ENCODE data around the gene LBHD1. TPM values are rescaled to one million over a fixed set of nuclear protein-coding genes. Genes with fewer than 3 reads are reported as not detected.

Gene LBHD1
- total and polyA plus RNA-seq, 2 of the 13 experiments (the other 11 are each of a cell fraction or from before 2014, with no cell fraction given), result 3.2 to 3.7 TPM

DNA sequence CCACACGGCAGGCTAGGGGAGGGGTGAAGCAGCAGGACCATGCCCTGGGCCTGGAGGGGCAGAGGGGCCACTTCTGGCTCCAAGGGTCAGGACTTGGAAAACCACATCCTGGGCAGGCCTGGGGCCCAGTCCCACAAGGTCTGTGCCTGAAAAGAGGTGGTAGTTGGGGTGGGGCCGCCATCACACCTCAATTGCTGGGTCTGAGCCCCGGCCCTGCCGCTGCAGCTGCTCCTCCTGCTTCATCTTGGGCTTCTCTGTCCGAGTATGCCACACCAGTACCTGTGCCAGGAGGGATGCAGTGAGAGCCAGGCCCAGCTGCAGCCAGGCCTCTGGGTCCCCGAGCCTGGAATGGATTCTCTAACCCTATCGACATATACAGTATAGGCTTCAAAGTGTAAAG lies 56.5 kb downstream of the LBHD1 start:
- ATAC-seq (no peak), FAIRE-seq (no peak)

GRCh38 chr11:62614275-62614674 lies 57.8 kb downstream of the LBHD1 start:
- Histone ChIP-seq H3K4me1 (ENCODE audit: insufficient read depth, low read length) (peaks cover 48% of the 10 kb centered on the region), H3K4me2 (ENCODE audit: low read depth, low read length) (0 out of 2 replicates have a peak overlapping the region, but pooled peaks have one; percentile 4), H3K79me2 (ENCODE audit: insufficient read depth, low read length) (peaks cover 2% of the 10 kb centered on the region), H3K27ac (ENCODE audit: extremely low read length, insufficient read depth, low read length) (peak overlapping the region; percentile 24), H4K20me1 (ENCODE audit: insufficient read depth, low read length) (no peaks in the 10 kb centered on the region), H3K9ac (ENCODE audit: insufficient read depth, low read depth, low read length) (no peak overlapping the region), H2AFZ (ENCODE audit: low read length) (no peak overlapping the region), H3K4me3 (replicated peaks in 1 of 3; ENCODE audit: insufficient read depth in 1 of 3, low read depth in 2 of 3, low read length in 3 of 3) (no peak overlapping the region), H3K27me3 (ENCODE audit: control insufficient read depth in 1 of 2, insufficient read depth in 2 of 2, low read length in 2 of 2) (no peaks in the 10 kb centered on the region; a peak in 1 of 5 replicates), H3K36me3 (replicated peaks in 1 of 2; ENCODE audit: control insufficient read depth in 1 of 2, insufficient read depth in 2 of 2, low read length in 2 of 2) (no peaks in the 10 kb centered on the region), H3K9me3 (ENCODE audit: low read length) (no peaks in the 10 kb centered on the region)
- DNase-seq (ENCODE audit: low spot score) (peak; percentile 35), FAIRE-seq (no peak), ATAC-seq (peak; percentile 2; the same call in 1 of the 3 replicates)
- TF ChIP-seq GABPB1 (CRISPR knock-in tag; IDR thresholded peaks at IDR 0.05), result no peak
- TF ChIP-seq ZNF263 (CRISPR knock-in tag; IDR thresholded peaks at IDR 0.05), result peak; percentile 90
- no peak for TF ChIP-seq PAWR (CRISPR knock-in tag; IDR thresholded peaks at IDR 0.05; ENCODE audit: borderline replicate concordance)
- peak; percentile 50; the same call in 1 of the 3 replicates for TF ChIP-seq MXI1 (IDR thresholded peaks at IDR 0.05; ENCODE audit: borderline replicate concordance, low read depth, low read length)
- TF ChIP-seq FOSL2 (CRISPR knock-in tag; IDR thresholded peaks at IDR 0.05), result peak; percentile 60
- TF ChIP-seq, protein P1, sequence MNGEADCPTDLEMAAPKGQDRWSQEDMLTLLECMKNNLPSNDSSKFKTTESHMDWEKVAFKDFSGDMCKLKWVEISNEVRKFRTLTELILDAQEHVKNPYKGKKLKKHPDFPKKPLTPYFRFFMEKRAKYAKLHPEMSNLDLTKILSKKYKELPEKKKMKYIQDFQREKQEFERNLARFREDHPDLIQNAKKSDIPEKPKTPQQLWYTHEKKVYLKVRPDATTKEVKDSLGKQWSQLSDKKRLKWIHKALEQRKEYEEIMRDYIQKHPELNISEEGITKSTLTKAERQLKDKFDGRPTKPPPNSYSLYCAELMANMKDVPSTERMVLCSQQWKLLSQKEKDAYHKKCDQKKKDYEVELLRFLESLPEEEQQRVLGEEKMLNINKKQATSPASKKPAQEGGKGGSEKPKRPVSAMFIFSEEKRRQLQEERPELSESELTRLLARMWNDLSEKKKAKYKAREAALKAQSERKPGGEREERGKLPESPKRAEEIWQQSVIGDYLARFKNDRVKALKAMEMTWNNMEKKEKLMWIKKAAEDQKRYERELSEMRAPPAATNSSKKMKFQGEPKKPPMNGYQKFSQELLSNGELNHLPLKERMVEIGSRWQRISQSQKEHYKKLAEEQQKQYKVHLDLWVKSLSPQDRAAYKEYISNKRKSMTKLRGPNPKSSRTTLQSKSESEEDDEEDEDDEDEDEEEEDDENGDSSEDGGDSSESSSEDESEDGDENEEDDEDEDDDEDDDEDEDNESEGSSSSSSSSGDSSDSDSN (CRISPR knock-in tag; IDR thresholded peaks at IDR 0.05), result peak; percentile 46
- peak; percentile 12 for TF ChIP-seq TEAD3 (CRISPR knock-in tag; optimal IDR thresholded peaks at IDR 0.05; ENCODE audit: borderline replicate concordance)
- peak; percentile 54; the same call in 1 of the 2 replicates for TF ChIP-seq NFE2 (CRISPR knock-in tag; IDR thresholded peaks at IDR 0.05)
- TF ChIP-seq GABPA (IDR thresholded peaks at IDR 0.05; ENCODE audit: low read depth, low read length), result no peak
- no peak for TF ChIP-seq GABPA (CRISPR knock-in tag; IDR thresholded peaks at IDR 0.05; ENCODE audit: low read depth)
- 0 out of 2 replicates have a peak, but pooled peaks have one; percentile 34 for TF ChIP-seq ZNF563 (CRISPR knock-in tag; IDR thresholded peaks at IDR 0.05)
- ChIA-PET CTCF (ENCODE audit: low intra/inter-chr PET ratio, low total read pairs) (no interaction called here), POLR2A (interaction anchor here (1.5 kb wide), 1 partner anchor 23 kb away, joined by 4 read pairs; the partner anchor contains the start of gene TUT1)
- in situ Hi-C loops (cut with HindIII; ENCODE audit: extremely low pct_ligation_motif_present, low pct_unique_long_range_greater_than_20kb), result no loop called here
- WGBS (ENCODE audit: low lambda C conversion rate), result 54% methylated on average over 8 of the region's 8 CpGs
- intact Hi-C loops (cut with micrococcal nuclease; ENCODE audit: unreplicated experiment), result loop anchor here (5.0 kb wide), 1 partner anchor 38 kb away; the partner anchor contains the start of gene INTS5
- BruUV-seq (replicated peaks), result no TSS peak

More for the DNA sequence above, 56.5 kb downstream of the LBHD1 start:
- H2AFZ ChIP-seq (ENCODE audit: low read length), result no peak overlapping the region
- H3K4me1 ChIP-seq (ENCODE audit: insufficient read depth, low read length), result peaks cover 46% of the 10 kb centered on the region
- TF ChIP-seq HNRNPL (IDR thresholded peaks at IDR 0.05; ENCODE audit: low read depth, low read length) (peak; percentile 89), GPBP1L1 (CRISPR knock-in tag; IDR thresholded peaks at IDR 0.05) (no peak)
- ChIA-PET CTCF (ENCODE audit: low intra/inter-chr PET ratio, low total read pairs) (no interaction called here), POLR2A (interaction anchor here (1.5 kb wide), 1 partner anchor 24 kb away, joined by 4 read pairs; the partner anchor contains the start of gene TUT1)
- no peaks in the 10 kb centered on the region; a peak in 1 of 5 replicates for H3K27me3 ChIP-seq (ENCODE audit: control insufficient read depth in 1 of 2, insufficient read depth in 2 of 2, low read length in 2 of 2)
- BruUV-seq (replicated peaks), result no TSS peak
- H3K79me2 ChIP-seq (ENCODE audit: insufficient read depth, low read length), result peaks cover 2% of the 10 kb centered on the region
- H3K9me3 ChIP-seq (ENCODE audit: low read length), result no peaks in the 10 kb centered on the region
- intact Hi-C loops (cut with micrococcal nuclease; ENCODE audit: unreplicated experiment) (no loop called here), in situ Hi-C loops (cut with HindIII; ENCODE audit: extremely low pct_ligation_motif_present, low pct_unique_long_range_greater_than_20kb) (no loop called here)
- 87% methylated on average over 3 of the region's 7 CpGs for WGBS (ENCODE audit: low lambda C conversion rate)
- DNase-seq (ENCODE audit: low spot score), result no peak
- H3K36me3 ChIP-seq (replicated peaks in 1 of 2; ENCODE audit: control insufficient read depth in 1 of 2, insufficient read depth in 2 of 2, low read length in 2 of 2), result no peaks in the 10 kb centered on the region
- no peak overlapping the region for H3K9ac ChIP-seq (ENCODE audit: insufficient read depth, low read depth, low read length)
- no peak overlapping the region for H3K27ac ChIP-seq (ENCODE audit: extremely low read length, insufficient read depth, low read length)
- no peaks in the 10 kb centered on the region for H4K20me1 ChIP-seq (ENCODE audit: insufficient read depth, low read length)
- H3K4me3 ChIP-seq (replicated peaks in 1 of 3; ENCODE audit: insufficient read depth in 1 of 3, low read depth in 2 of 3, low read length in 3 of 3), result no peak overlapping the region
- H3K4me2 ChIP-seq (ENCODE audit: low read depth, low read length), result no peak overlapping the region

All from HepG2 (cell line).